Smooth muscle cell of the brain vasculature (primary cell): ENCODE data around the gene PPP1R1B.
A peak's percentile ranks its signal among the peaks of the same experiment; 100 is the strongest.

Experiments used
- DNase-seq: peaks from one replicate; pipeline ENCODE4 v3.0.0-alpha.2; 2012; ENCODE audit warnings: low read depth, low spot score

The PPP1R1B gene

GRCh38 chr17:39614545-39615157, 12.1 kb upstream of the PPP1R1B start:
- DNase-seq = no peak

GRCh38 chr17:39615434-39615833, 11.3 kb upstream of the PPP1R1B start:
- DNase-seq = no peak

GRCh38 chr17:39617100-39617445, 9.7 kb upstream of the PPP1R1B start:
- DNase-seq = no peak

- no peak for DNase-seq
Measured at GRCh38 chr17:39617446-39618245, 9.1 kb upstream of the PPP1R1B start.

- DNase-seq = no peak
Measured at GRCh38 chr17:39618246-39618913, 8.4 kb upstream of the PPP1R1B start.

GRCh38 chr17:39618956-39619785, 7.6 kb upstream of the PPP1R1B start:
- no peak for DNase-seq

- DNase-seq = no peak
Measured at GRCh38 chr17:39619786-39620101, 7.0 kb upstream of the PPP1R1B start.

GRCh38 chr17:39621523-39622379, 5.0 kb upstream of the PPP1R1B start:
- DNase-seq = peak; percentile 54

GRCh38 chr17:39622380-39623006, 4.3 kb upstream of the PPP1R1B start:
- no peak for DNase-seq

GRCh38 chr17:39623356-39623950, 3.3 kb upstream of the PPP1R1B start:
- no peak for DNase-seq

GRCh38 chr17:39624313-39624712, 2.4 kb upstream of the PPP1R1B start:
- no peak for DNase-seq

GRCh38 chr17:39625198-39625785, 1.5 kb upstream of the PPP1R1B start:
- DNase-seq = no peak

- no peak for DNase-seq
Measured at GRCh38 chr17:39627047-39627711, 427 bp downstream of the PPP1R1B start.

GRCh38 chr17:39627712-39628516, 1.2 kb downstream of the PPP1R1B start:
- DNase-seq = no peak

GRCh38 chr17:39628655-39629493, 2.1 kb downstream of the PPP1R1B start:
- DNase-seq = no peak

GRCh38 chr17:39629494-39629880, 2.7 kb downstream of the PPP1R1B start:
- DNase-seq = no peak

GRCh38 chr17:39629898-39630297, 3.1 kb downstream of the PPP1R1B start:
- DNase-seq = no peak

GRCh38 chr17:39631403-39631802, 4.7 kb downstream of the PPP1R1B start:
- DNase-seq = no peak
